GM21737 (cell line): ENCODE data around the gene SAP30.

Source experiments
- ATAC-seq: cut with Tn5 transposase; IDR thresholded peaks from one replicate; pipeline ENCODE4 v1.9.1; 2021; ENCODE audit warnings: mild to moderate bottlenecking, moderate library complexity; ENCODE audit not compliant: unreplicated experiment

The SAP30 gene

GRCh38 chr4:173414456-173414855 is 43.7 kb downstream of the SAP30 start:
- no peak for ATAC-seq

- ATAC-seq = no peak
Measured at GRCh38 chr4:173415092-173415491, 44.3 kb downstream of the SAP30 start.

GRCh38 chr4:173415885-173416653 is 45.3 kb downstream of the SAP30 start:
- no peak for ATAC-seq

DNA sequence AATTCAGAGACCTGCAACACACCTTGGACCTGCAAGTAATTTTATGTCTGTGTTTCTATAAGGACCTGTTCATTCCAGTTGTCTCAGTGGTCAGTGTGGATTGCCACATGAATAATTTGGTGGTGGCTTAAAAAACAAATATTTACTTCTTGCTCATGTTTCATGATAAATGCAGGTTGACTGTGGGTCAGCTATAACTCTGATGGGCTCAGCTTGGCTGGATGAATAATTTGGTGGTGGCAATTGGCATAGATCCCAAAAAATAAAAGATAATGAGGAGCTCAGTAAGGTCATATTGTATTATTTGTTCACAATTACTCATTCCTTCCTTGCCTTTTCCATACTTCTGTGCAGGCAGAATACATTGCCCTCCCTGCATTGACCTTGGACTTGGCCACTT is 47.1 kb downstream of the SAP30 start:
- no peak for ATAC-seq

DNA sequence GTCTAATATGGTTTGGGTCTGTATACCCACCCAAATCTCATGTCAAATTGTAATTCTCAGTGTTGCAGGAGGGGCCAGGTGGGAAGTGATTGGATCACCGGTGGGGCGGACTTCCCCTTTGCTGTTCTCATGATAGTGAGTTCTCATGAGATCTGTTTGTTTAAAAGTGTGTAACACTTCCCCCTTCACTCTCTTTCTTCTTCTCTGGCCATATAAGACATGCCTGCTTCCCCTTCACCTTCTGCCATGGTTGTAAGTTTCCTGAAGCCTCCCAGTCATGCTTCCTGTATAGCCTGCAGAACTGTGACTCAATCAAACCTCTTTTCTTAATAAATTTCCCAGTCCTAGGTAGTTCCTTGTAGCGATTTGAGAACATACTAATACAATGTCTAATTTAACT is 47.9 kb downstream of the SAP30 start:
- ATAC-seq = no peak

DNA sequence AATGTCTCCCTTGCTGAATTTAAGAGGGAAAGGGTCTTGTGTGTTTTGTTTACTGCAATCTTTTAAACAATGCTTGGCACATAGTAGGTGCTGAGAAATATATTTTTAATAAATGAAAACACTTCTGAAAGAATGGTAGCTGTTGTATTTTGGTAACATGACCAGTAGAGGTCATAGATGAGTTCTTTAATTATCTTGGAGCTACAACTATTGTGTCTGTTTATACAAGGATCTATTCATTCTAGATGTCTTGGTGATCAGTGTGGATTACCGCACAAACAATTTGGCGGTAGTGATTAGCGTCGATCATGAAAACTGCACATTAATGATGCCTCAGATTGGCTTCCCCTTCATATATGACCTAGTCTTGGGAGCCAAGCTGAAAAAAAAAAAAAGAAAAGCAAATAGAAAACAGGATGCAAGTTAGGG is 49.6 kb downstream of the SAP30 start:
- peak; percentile 52 for ATAC-seq

GRCh38 chr4:173420801-173421200 is 50.0 kb downstream of the SAP30 start:
- no peak for ATAC-seq

DNA sequence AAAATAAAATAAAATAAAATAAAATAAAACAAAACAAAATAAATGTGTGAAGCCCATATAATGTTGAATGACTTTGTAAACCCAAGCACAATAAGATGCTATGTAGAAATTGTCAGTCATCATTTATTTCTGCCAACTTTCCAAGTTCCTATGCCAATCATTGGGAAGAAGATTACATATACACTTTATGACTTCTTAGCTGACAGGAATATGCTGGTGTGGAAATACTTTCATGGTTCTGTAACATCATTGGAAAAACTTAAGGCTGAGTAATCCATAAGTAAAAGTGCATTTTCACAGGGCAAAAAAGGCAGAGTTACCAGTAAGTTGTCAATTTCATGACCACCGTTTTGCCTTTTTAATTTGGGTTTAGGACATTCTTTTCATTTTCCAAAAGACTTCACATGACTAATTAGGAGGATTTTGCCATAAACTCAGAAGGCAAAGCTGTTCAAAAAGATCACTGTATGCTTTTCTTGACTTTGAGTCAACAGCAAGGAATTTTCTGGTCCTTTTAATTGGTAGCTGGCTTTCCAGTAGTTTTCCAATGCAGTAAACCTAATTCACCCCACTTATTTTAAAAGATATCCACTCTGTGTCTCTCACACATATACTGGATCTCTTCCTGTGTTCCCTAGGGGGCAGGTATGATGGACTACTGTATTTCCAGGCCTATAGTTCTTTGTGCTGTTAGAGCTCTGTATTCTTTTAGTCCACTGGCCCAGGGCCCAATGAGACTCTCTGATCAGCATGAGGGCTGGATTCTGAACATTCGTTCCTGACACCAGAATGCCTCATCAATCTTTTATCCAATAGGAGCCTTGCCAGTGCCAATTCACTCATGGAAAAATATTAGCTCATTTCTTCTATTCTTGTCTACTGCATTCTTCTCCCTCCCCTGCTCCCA is 54.4 kb downstream of the SAP30 start:
- no peak for ATAC-seq

- ATAC-seq = no peak
Measured at GRCh38 chr4:173426064-173426463, 55.3 kb downstream of the SAP30 start.
